GM12878 (cell line): Measurements from ENCODE around the gene TKTL1.
"Not testable (repeated sequence)": the region's sequence is repeated elsewhere in the genome, so short reads cannot be mapped to it uniquely, and the experiment has no call there.

Experiments
- CBX5 ChIP-seq: sonication (generic); IDR thresholded peaks from 2 replicates; pipeline ENCODE4 v1.6.1; 2016; ENCODE audit warnings: low read depth, moderate library complexity, mild to moderate bottlenecking, inconsistent platforms
- POLR2A ChIP-seq: IDR thresholded peaks from 2 replicates; pipeline ENCODE4 v1.6.1; 2011; ENCODE audit warnings: low read depth, mild to moderate bottlenecking, low read length

DNA sequence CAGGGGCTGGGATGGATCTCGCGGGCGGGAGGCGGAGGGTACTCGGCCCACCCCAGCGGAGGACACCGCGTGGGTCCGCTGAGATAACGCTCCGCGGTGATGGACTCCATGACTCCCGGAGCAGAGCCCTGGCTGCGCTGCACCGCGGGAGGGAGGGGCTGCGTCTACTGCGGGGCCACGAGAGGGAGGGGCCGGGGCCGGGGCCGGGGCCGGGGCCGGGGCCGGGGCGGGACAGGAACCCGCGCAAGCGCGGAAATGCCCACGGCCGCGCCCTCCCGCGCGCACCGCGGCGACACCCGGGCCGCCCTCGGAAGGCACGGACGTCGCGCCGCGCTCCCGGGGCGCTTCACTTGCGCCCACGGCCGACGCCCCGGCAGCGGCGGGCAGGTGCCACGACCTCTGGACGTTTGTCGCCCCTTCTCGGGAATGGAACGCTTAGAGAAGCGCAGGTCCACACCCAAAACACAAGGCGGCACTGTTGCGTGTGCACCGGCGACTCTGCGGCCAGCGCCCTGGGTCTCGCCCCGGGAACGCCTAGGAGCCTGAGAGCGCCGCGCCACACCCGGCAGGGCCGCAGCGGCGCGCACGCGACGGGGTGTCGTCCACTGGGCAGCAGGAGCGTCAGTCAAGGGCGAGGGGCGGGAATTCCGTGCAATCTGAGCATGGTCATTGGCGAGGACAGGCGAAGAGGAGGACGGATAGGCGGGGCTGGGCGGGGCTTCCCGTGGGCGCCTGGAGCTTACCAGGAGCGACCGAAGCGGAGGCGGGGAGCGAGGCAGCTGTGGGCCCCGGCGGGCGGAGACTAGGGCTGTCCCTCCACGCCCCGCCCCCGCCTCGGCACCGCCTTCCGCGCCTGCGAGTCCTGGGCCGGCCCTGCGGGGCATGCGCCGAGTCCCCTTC is 46.1 kb downstream of the TKTL1 start:
- TF ChIP-seq POLR2A, CBX5: not testable (repeated sequence)
